WI38 (cell line): ENCODE results near the gene NEURL3.

Experiments
- H3K4me3 ChIP-seq: 2 replicates; pipeline ENCODE4 v1.5.1; 2011; ENCODE audit warnings: low read depth, mild to moderate bottlenecking, control low read depth, low read length
- CTCF ChIP-seq: IDR thresholded peaks from 2 replicates; pipeline ENCODE4 v1.5.1; 2012; ENCODE audit warnings: low read depth, mild to moderate bottlenecking, control low read depth, low read length

Gene NEURL3

GRCh38 chr2:96520697-96521096, 15.5 kb upstream of the NEURL3 start:
- TF ChIP-seq CTCF = no peak
- H3K4me3 ChIP-seq = no peak overlapping the region

- no peak for TF ChIP-seq CTCF
- no peak overlapping the region for H3K4me3 ChIP-seq
Observed at GRCh38 chr2:96520231-96520630, 15.1 kb upstream of the NEURL3 start.

GRCh38 chr2:96517079-96517478, 11.9 kb upstream of the NEURL3 start:
- no peak for TF ChIP-seq CTCF
- H3K4me3 ChIP-seq = no peak overlapping the region

- TF ChIP-seq CTCF = no peak
- H3K4me3 ChIP-seq = no peak overlapping the region
Observed at GRCh38 chr2:96514521-96514920, 9.4 kb upstream of the NEURL3 start.

GRCh38 chr2:96512341-96512740, 7.2 kb upstream of the NEURL3 start:
- no peak overlapping the region for H3K4me3 ChIP-seq
- no peak for TF ChIP-seq CTCF

GRCh38 chr2:96511851-96512250, 6.7 kb upstream of the NEURL3 start:
- no peak overlapping the region for H3K4me3 ChIP-seq
- no peak for TF ChIP-seq CTCF

GRCh38 chr2:96510931-96511595, 5.9 kb upstream of the NEURL3 start:
- no peak for TF ChIP-seq CTCF
- no peak overlapping the region for H3K4me3 ChIP-seq
